Measurements from ENCODE around the gene UBE2R2. TPM values are rescaled to one million over a fixed set of nuclear protein-coding genes. Genes with fewer than 3 reads are reported as not detected.
A peak's percentile ranks its signal among the peaks of the same experiment; 100 is the strongest.
"Not testable (repeated sequence)": the region's sequence is repeated elsewhere in the genome, so short reads cannot be mapped to it uniquely, and the experiment has no call there.

Gene UBE2R2
- total and polyA plus RNA-seq, 2 donors = 13.6 to 30.1 TPM

DNA sequence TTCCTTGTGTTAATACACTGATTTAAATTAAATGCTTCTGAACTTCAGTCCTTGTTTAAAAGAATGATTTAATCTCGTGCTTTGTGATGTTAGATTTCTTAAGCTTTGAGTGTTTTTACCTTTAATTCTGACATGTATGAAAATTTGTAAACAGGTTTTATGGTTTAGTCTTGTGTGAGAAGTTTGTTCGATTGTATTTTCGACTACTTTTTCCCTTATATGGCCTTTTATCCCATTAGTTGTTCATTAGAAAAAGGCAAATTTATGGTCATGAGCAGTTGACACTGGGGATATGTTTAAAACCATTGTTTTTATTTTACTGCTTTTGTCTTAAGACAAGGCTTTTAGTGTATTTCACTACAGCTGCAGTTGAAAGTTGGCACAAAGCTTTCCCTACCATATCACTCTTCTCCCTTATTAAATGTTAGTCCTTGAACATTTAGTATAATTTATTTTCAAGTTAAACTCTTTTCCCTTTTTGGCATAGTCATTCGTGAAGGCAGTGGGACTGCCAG is 3.3 kb downstream of the UBE2R2 start:
- no peaks in the 10 kb centered on the region for H3K9me3 ChIP-seq (ENCODE audit: control insufficient read depth in 2 of 2, insufficient read depth in 1 of 2, low read length in 1 of 2)
- peaks cover 4 to 11% of the 10 kb centered on the region in 2 donors for H3K4me1 ChIP-seq (ENCODE audit: control insufficient read depth in 2 of 2, insufficient read depth in 2 of 2, low read length in 2 of 2)
- no peaks in the 10 kb centered on the region for H3K36me3 ChIP-seq (ENCODE audit: control insufficient read depth in 2 of 2, insufficient read depth in 2 of 2, low read length in 1 of 2)
- no peaks in the 10 kb centered on the region for H3K27me3 ChIP-seq (ENCODE audit: control insufficient read depth in 2 of 2, insufficient read depth in 1 of 2, low read length in 1 of 2)
- no peak overlapping the region for H3K27ac ChIP-seq (ENCODE audit: low read depth in 1 of 2, low read length in 1 of 2)
- H3K4me3 ChIP-seq (ENCODE audit: low read length in 2 of 2) = no peak overlapping the region
- 78% methylated on average over 4 of the region's 4 CpGs for WGBS
- DNase-seq (ENCODE audit: low read depth in 6 of 9, low spot score in 9 of 9) = no peak

DNA sequence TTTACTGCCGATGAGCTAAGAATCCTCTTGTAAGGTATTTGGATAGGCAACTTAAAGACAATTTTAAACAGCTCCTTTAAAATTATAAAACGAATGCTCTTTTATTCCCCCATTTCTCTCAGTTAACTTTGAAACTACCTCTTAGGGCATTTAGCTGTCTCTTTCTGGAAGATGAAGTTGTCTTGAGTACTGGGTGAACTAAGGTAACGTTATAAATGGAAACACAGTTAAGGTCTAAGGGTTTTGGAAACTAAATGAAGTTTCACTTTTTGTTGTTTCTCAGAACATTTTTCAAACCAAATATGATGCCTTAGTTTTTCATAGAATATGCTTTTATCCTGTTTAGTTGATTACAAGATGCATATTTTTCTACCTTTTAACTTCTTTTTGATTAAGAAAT is 6.8 kb downstream of the UBE2R2 start:
- H3K4me1 ChIP-seq (ENCODE audit: control insufficient read depth in 2 of 2, insufficient read depth in 2 of 2, low read length in 2 of 2) = peaks cover 0 to 3% of the 10 kb centered on the region in 2 donors
- no peak for DNase-seq (ENCODE audit: low read depth in 6 of 9, low spot score in 9 of 9)
- H3K4me3 ChIP-seq (ENCODE audit: low read length in 2 of 2) = no peak overlapping the region
- H3K27ac ChIP-seq (ENCODE audit: low read depth in 1 of 2, low read length in 1 of 2) = no peak overlapping the region
- H3K9me3 ChIP-seq (ENCODE audit: control insufficient read depth in 2 of 2, insufficient read depth in 1 of 2, low read length in 1 of 2) = no peaks in the 10 kb centered on the region
- WGBS = 96% methylated on average over 3 of the region's 3 CpGs
- peaks cover 7 to 8% of the 10 kb centered on the region in 2 donors for H3K36me3 ChIP-seq (ENCODE audit: control insufficient read depth in 2 of 2, insufficient read depth in 2 of 2, low read length in 1 of 2)
- no peaks in the 10 kb centered on the region for H3K27me3 ChIP-seq (ENCODE audit: control insufficient read depth in 2 of 2, insufficient read depth in 1 of 2, low read length in 1 of 2)

DNA sequence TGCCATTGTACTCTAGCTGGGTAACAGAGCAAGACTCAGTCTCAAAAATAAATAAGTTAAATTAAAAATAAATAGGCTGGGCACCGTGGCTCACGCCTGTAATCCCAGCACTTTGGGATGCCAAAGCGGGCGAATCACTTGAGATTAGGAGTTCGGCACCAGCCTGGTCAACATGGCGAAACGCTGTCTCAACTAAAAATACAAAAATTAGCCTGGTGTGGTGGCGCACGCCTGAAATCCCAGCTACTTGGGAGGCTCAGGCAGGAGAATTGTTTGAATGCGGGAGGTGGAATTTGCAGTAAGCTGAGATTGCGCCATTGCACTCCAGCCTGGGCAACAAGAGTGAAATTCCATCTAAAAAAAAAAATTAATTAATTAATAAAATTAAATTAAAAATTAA is 10.3 kb downstream of the UBE2R2 start:
- not testable (repeated sequence) for H3K4me1 ChIP-seq (ENCODE audit: control insufficient read depth in 2 of 2, insufficient read depth in 2 of 2, low read length in 2 of 2); H3K4me3 ChIP-seq (ENCODE audit: low read length in 2 of 2); H3K27ac ChIP-seq (ENCODE audit: low read depth in 1 of 2, low read length in 1 of 2); DNase-seq (ENCODE audit: low read depth in 6 of 9, low spot score in 9 of 9); H3K9me3 ChIP-seq (ENCODE audit: control insufficient read depth in 2 of 2, insufficient read depth in 1 of 2, low read length in 1 of 2); H3K27me3 ChIP-seq (ENCODE audit: control insufficient read depth in 2 of 2, insufficient read depth in 1 of 2, low read length in 1 of 2)
- H3K36me3 ChIP-seq (ENCODE audit: control insufficient read depth in 2 of 2, insufficient read depth in 2 of 2, low read length in 1 of 2) = peaks cover 7 to 11% of the 10 kb centered on the region in 2 donors
- 98% methylated on average over 11 of the region's 11 CpGs for WGBS

DNA sequence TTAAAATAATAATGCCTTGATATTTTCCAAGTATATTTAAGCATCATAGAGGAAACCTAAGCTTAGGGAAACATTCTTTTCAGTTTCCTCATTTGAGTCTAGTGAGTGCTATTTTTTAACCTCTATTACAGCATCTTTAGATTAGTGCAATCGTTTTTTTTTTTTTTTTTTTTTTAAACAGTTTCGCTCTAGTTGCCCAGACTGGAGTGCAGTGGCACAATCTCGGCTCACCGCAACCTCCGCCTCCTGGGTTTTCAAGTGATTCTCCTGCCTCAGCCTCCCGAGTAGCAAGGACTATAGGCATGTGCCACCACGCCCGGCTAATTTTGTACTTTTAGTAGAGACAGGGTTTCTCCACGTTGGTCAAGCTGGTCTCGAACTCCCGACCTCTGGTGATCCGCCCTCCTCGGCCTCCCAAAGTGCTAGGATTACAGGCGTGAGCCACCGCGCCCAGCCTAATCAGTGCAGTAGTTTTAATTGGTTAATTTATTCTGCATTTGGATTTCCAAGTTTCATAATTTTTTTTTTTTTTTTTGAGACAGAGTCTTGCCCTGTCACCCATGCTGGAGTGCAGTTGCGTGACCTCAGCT is 12.8 kb downstream of the UBE2R2 start:
- WGBS = 98% methylated on average over 17 of the region's 17 CpGs
- H3K27ac ChIP-seq (ENCODE audit: low read depth in 1 of 2, low read length in 1 of 2); DNase-seq (ENCODE audit: low read depth in 6 of 9, low spot score in 9 of 9); H3K9me3 ChIP-seq (ENCODE audit: control insufficient read depth in 2 of 2, insufficient read depth in 1 of 2, low read length in 1 of 2); H3K27me3 ChIP-seq (ENCODE audit: control insufficient read depth in 2 of 2, insufficient read depth in 1 of 2, low read length in 1 of 2); H3K4me1 ChIP-seq (ENCODE audit: control insufficient read depth in 2 of 2, insufficient read depth in 2 of 2, low read length in 2 of 2); H3K4me3 ChIP-seq (ENCODE audit: low read length in 2 of 2): not testable (repeated sequence)
- peaks cover 7 to 11% of the 10 kb centered on the region in 2 donors for H3K36me3 ChIP-seq (ENCODE audit: control insufficient read depth in 2 of 2, insufficient read depth in 2 of 2, low read length in 1 of 2)

DNA sequence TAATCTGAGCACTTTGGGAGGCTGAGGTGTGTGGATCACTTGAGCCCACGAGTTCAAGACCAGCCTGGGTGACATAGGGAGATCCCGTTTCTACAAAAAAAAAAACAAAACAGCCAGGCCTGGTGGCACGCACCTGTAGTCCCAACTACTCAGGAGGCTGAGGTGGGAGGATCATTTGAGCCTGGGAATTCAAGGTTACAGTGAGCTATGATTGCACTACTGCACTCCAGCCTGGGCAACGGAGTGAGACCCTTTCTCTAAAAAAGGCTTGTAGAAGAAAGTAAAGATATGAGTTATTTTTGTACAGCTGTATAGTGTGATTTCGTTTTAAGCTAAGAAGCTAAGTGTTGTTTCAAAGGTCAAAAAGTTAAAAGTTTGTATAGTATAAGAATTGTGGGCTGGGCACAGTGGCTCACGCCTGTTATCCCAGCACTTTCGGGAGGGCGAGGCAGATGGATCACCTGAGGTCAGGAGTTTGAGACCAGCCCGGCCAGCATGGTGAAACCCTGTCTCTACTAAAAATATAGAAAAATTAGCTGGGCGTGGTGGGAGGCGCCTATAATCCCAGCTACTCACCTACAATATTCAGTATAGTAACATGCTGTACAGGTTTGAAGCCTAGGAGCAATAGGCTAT is 18.8 kb downstream of the UBE2R2 start:
- H3K4me1 ChIP-seq (ENCODE audit: control insufficient read depth in 2 of 2, insufficient read depth in 2 of 2, low read length in 2 of 2) = peaks cover 0 to 3% of the 10 kb centered on the region in 2 donors

DNA sequence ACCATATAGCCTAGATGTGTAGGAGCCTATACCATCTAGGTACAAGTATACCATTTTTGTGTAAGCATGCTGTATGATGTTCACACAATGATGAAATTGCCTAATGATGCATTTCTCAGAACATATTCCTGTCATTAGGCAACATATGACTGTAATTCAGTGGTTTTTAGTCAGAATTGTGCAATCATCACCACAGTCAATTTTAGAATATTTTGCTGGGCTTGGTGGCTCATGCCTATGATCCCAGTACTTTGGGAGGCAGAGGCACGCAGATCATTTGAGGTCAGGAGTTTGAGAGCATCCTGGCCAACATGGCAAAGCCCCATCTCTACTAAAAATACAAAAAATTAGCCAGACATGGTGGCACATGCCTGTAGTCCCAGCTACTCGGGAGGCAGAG is 19.3 kb downstream of the UBE2R2 start:
- H3K9me3 ChIP-seq (ENCODE audit: control insufficient read depth in 2 of 2, insufficient read depth in 1 of 2, low read length in 1 of 2); H3K36me3 ChIP-seq (ENCODE audit: control insufficient read depth in 2 of 2, insufficient read depth in 2 of 2, low read length in 1 of 2); H3K27ac ChIP-seq (ENCODE audit: low read depth in 1 of 2, low read length in 1 of 2); DNase-seq (ENCODE audit: low read depth in 6 of 9, low spot score in 9 of 9); H3K4me1 ChIP-seq (ENCODE audit: control insufficient read depth in 2 of 2, insufficient read depth in 2 of 2, low read length in 2 of 2); H3K4me3 ChIP-seq (ENCODE audit: low read length in 2 of 2); H3K27me3 ChIP-seq (ENCODE audit: control insufficient read depth in 2 of 2, insufficient read depth in 1 of 2, low read length in 1 of 2): not testable (repeated sequence)
- WGBS = 93% methylated on average over 2 of the region's 2 CpGs

More for the DNA sequence above, 18.8 kb downstream of the UBE2R2 start:
- H3K36me3 ChIP-seq (ENCODE audit: control insufficient read depth in 2 of 2, insufficient read depth in 2 of 2, low read length in 1 of 2) = peaks cover 0 to 6% of the 10 kb centered on the region in 2 donors
- no peaks in the 10 kb centered on the region for H3K27me3 ChIP-seq (ENCODE audit: control insufficient read depth in 2 of 2, insufficient read depth in 1 of 2, low read length in 1 of 2)
- 95% methylated on average over 11 of the region's 11 CpGs for WGBS
- no peak for DNase-seq (ENCODE audit: low read depth in 6 of 9, low spot score in 9 of 9)
- H3K27ac ChIP-seq (ENCODE audit: low read depth in 1 of 2, low read length in 1 of 2) = peak overlapping the region in 1 of 2 donors; percentile 65
- H3K9me3 ChIP-seq (ENCODE audit: control insufficient read depth in 2 of 2, insufficient read depth in 1 of 2, low read length in 1 of 2) = no peaks in the 10 kb centered on the region
- no peak overlapping the region for H3K4me3 ChIP-seq (ENCODE audit: low read length in 2 of 2)

DNA sequence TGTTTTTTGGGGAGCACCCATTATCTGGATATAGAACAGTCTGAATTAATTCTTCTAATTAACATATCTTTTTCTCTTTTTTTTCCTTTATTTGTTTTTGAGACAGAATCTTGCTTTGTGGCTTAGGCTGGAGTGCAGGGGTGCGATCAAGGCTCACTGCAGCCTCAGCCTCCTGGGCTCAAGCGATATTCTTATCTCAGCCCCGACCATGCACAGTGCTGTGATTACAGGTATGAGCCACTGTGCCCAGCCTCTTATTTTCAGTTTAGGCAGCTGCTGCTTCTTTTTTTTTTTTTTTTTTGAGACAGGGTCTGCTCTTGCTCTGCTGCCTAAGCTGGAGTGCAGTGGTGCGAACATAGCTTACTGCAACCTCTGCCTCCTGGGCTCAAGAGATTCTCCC is 20.2 kb downstream of the UBE2R2 start:
- DNase-seq (ENCODE audit: low read depth in 6 of 9, low spot score in 9 of 9) = no peak
- H3K27ac ChIP-seq (ENCODE audit: low read depth in 1 of 2, low read length in 1 of 2) = no peak overlapping the region
- WGBS = 94% methylated on average over 4 of the region's 4 CpGs
- peaks cover 0 to 3% of the 10 kb centered on the region in 2 donors for H3K4me1 ChIP-seq (ENCODE audit: control insufficient read depth in 2 of 2, insufficient read depth in 2 of 2, low read length in 2 of 2)
- H3K9me3 ChIP-seq (ENCODE audit: control insufficient read depth in 2 of 2, insufficient read depth in 1 of 2, low read length in 1 of 2) = no peaks in the 10 kb centered on the region
- H3K36me3 ChIP-seq (ENCODE audit: control insufficient read depth in 2 of 2, insufficient read depth in 2 of 2, low read length in 1 of 2) = peaks cover 0 to 6% of the 10 kb centered on the region in 2 donors
- H3K4me3 ChIP-seq (ENCODE audit: low read length in 2 of 2) = no peak overlapping the region
- no peaks in the 10 kb centered on the region for H3K27me3 ChIP-seq (ENCODE audit: control insufficient read depth in 2 of 2, insufficient read depth in 1 of 2, low read length in 1 of 2)

DNA sequence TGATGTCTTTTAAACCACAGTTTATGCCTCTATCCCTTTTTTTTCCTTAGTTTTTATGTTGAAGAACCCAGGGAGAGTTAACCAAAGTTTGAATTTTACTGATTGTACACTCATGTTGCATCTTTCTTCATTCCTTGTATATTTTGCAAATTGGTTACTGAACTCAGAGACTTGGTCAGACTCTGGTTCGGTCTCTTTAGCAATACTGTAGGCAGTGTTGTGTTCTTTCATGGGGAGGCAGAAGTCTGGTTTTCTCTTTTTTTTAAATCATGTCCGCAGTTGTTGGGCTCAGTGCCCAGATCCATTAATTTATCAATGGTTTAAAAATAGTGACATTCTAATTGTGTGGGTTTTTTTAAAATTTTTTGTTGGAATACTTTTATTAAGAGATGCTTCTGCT is 23.4 kb downstream of the UBE2R2 start:
- Histone ChIP-seq H3K27ac (ENCODE audit: low read depth in 1 of 2, low read length in 1 of 2) (no peak overlapping the region), H3K36me3 (ENCODE audit: control insufficient read depth in 2 of 2, insufficient read depth in 2 of 2, low read length in 1 of 2) (peaks cover 2 to 6% of the 10 kb centered on the region in 2 donors), H3K4me1 (ENCODE audit: control insufficient read depth in 2 of 2, insufficient read depth in 2 of 2, low read length in 2 of 2) (peaks cover 3 to 4% of the 10 kb centered on the region in 2 donors), H3K27me3 (ENCODE audit: control insufficient read depth in 2 of 2, insufficient read depth in 1 of 2, low read length in 1 of 2) (no peaks in the 10 kb centered on the region), H3K4me3 (ENCODE audit: low read length in 2 of 2) (no peak overlapping the region), H3K9me3 (ENCODE audit: control insufficient read depth in 2 of 2, insufficient read depth in 1 of 2, low read length in 1 of 2) (no peaks in the 10 kb centered on the region)
- no peak for DNase-seq (ENCODE audit: low read depth in 6 of 9, low spot score in 9 of 9)
- WGBS = 92% methylated on average over 2 of the region's 2 CpGs

DNA sequence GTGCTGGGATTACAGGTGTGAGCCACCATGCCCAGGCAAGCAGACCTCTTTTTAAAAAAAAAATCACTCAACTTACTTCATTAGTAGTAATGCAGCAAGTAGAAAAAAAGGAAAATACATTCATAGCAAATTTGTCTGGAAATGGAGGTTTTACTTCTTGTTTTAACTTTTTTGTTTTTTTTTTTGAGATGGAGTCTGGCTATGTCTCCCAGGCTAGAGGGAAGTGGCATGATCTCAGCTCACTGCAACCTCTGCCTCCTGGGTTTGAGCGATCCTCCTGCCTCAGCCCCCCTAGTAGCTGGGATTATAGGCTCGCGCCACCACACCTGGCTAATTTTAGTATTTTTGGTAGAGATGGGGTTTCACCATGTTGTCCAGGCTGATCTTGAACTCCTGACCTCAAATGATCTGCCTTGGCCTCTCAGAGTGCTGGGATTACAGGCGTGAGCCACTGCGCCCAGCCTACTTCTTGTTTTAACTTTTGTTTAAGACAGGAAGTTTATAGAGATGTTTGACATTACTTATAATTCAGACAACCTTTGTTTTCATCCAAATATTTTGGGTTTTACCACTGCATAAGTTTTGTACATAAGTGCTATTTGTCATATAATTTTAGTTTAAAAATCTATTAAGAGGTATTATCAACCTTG is 26.5 kb downstream of the UBE2R2 start:
- WGBS = 92% methylated on average over 5 of the region's 5 CpGs
- Histone ChIP-seq H3K4me3 (ENCODE audit: low read length in 2 of 2) (no peak overlapping the region), H3K4me1 (ENCODE audit: control insufficient read depth in 2 of 2, insufficient read depth in 2 of 2, low read length in 2 of 2) (peaks cover 0 to 7% of the 10 kb centered on the region in 2 donors), H3K36me3 (ENCODE audit: control insufficient read depth in 2 of 2, insufficient read depth in 2 of 2, low read length in 1 of 2) (peaks cover 2% of the 10 kb centered on the region in 2 donors), H3K27me3 (ENCODE audit: control insufficient read depth in 2 of 2, insufficient read depth in 1 of 2, low read length in 1 of 2) (no peaks in the 10 kb centered on the region), H3K27ac (ENCODE audit: low read depth in 1 of 2, low read length in 1 of 2) (no peak overlapping the region), H3K9me3 (ENCODE audit: control insufficient read depth in 2 of 2, insufficient read depth in 1 of 2, low read length in 1 of 2) (no peaks in the 10 kb centered on the region)
- DNase-seq (ENCODE audit: low read depth in 6 of 9, low spot score in 9 of 9) = no peak

All from thymus (tissue), 11 donors.